Fibroblast of skin of abdomen (primary cell): ENCODE measurements around the gene CYP27A1.

ENCODE experiments used
- DNase-seq: peaks from one replicate; pipeline ENCODE4 v3.0.0-alpha.2; 2013

CYP27A1 gene

DNA sequence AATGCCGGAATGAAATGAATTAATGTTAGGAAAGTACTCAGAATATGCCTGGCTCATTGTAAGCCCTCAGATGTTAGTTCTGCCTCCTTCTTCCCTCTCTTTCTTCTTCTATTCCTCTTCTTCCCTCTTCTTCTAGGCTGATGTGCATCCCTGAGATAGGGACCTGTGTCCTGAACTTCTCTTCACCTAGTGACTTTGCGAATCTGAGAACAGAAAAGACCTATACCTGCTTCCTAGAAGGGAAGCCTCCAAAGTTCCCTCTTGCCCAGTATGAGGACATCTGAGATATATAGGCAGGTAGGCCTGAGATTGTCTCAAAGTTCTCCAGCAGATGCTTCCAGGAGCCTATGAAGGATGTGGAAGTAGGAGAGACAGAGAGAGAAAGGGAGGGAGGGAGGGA, 8.1 kb upstream of the CYP27A1 start:
- no peak for DNase-seq

- DNase-seq, result no peak
Observed at GRCh38 chr2:218776488-218776887, 5.5 kb upstream of the CYP27A1 start.

GRCh38 chr2:218777276-218777990, 4.5 kb upstream of the CYP27A1 start:
- no peak for DNase-seq

- DNase-seq, result no peak
Observed at GRCh38 chr2:218780046-218780445, 1.9 kb upstream of the CYP27A1 start.

GRCh38 chr2:218780851-218781690, 876 bp upstream of the CYP27A1 start:
- DNase-seq, result no peak

DNA sequence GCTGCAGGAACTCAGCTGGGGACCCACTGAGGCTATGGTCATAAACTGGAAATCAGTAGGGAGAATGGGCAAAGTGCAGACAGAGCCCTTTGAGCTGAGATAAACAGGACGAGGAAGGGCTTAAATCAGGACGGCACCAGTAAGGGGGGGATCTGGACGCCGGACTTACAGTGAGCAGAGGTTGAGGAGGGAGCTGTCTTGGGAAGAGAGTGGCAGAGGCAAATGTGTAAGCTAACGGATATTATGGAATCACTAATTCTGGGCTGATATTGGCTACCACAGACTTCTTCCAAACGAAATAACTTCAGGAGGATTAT, 539 bp downstream of the CYP27A1 start:
- DNase-seq, result no peak

DNA sequence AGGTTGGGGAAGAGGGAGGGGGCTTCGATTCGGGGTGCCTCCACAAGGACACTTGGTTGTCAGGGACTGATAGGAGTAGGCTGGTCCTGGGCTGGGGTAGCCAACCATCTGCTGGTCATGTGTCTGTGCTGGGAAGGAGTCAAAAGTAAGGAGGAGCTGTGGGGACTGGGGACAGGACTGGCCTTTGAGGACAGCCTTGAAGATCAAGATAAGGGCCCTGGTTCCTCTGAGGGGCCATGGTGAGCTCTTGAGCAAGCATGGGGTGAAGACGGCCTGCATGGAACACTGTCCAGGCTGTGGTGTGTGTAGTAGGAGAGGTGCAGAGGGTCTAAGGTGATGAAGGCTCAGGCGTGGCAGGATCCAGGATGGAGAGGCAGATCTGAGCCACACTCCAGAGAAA, 1.7 kb downstream of the CYP27A1 start:
- DNase-seq, result no peak

DNA sequence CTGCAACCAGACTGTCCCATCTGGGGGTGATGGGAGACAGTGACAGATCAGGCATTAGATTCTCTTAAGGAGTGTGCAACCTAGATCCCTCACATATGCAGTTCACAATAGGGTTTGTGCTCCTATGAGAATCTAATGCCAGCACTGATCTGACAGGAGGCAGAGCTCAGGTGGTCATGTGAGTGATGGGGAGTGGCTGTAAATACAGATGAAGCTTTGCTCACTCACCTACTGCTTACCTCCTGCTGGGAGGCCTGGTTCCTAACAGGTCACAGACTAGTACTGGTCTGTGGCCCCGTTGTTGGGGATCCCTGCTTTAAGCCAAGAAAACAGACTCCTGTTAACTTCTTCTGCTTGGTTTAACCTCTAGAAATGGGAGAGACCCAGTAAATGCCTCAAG, 3.2 kb downstream of the CYP27A1 start:
- DNase-seq, result no peak

DNA sequence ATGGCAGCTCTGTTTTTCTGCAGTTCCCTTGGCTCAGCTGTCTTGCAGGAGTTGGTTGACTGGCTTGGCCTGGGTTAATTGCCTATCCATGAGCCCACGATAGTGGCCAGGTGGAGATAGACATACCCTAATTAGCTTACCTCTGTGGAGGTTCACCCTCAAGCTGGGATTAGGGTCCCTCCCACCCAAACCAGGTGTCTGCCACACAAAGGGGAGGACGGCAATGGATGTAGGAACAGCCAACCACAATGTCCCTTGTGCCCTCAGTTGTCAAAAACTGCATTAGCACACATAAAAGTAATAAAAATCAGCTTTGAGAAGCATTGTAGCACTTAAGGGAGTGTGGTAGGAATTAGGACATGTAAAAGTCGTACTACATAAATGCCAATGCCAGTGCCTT, 4.2 kb downstream of the CYP27A1 start:
- DNase-seq, result no peak

DNA sequence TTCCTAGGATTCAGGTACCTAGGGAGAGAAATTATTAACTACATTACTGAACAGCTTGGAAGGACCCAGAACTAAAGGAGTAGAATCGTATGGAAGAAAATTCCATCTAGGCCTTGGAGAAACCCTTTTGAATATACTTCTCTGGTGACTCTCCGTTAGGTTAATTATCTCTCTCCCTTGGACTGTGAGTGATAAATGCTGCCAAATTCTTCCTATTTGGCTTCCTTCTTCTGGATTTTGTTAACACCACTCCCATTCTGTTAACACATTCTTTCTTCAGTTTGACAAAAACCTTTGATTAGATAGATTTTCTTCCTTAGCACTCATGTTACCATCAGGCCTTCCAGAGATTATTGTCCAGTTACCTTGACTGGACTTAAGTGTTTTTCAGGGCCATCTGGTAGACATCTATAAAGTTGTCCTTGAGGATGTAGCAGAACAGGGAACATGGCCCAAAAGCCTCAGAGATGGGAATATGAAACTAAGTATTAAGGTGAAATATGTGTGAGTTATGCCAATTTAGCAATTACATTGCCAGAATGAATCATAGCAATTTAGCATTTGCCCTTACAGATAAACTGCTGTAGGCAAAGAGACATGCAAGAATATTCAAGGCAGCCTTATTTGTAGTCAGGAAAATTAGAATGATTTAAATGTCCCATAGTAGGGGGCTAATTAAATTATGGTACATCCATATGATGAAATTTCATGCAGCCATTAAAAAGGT, 6.7 kb downstream of the CYP27A1 start:
- no peak for DNase-seq

- DNase-seq, result no peak
Observed at GRCh38 chr2:218792433-218792832, 10.5 kb downstream of the CYP27A1 start.

- no peak for DNase-seq
Observed at GRCh38 chr2:218796691-218797090, 14.7 kb downstream of the CYP27A1 start.

GRCh38 chr2:218798767-218799504, 17.0 kb downstream of the CYP27A1 start:
- DNase-seq, result no peak

GRCh38 chr2:218799990-218800389, 18.0 kb downstream of the CYP27A1 start:
- no peak for DNase-seq

- DNase-seq, result no peak
Observed at GRCh38 chr2:218802386-218802994, 20.5 kb downstream of the CYP27A1 start.

- DNase-seq, result no peak
Observed at GRCh38 chr2:218804817-218805216, 22.9 kb downstream of the CYP27A1 start.

DNA sequence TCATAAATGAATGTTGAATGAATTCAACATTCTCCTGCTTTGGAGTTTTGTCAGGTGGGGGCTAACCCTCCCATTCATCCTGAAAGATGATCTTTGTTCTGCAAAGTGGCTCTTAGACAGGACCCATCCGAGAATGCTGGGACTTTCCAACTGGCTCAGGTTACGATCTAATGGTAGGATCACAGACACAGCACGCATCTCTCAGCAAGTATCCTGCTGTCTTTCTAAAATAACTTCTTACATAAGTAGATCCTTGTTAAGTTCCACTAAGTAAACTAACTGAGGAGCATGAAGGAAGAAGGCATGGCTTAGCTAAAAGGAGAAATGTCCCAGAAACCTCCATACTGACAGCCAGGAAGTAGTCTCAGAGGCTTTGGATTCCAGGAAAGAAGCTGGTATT, 23.7 kb downstream of the CYP27A1 start:
- DNase-seq, result peak; percentile 62

DNA sequence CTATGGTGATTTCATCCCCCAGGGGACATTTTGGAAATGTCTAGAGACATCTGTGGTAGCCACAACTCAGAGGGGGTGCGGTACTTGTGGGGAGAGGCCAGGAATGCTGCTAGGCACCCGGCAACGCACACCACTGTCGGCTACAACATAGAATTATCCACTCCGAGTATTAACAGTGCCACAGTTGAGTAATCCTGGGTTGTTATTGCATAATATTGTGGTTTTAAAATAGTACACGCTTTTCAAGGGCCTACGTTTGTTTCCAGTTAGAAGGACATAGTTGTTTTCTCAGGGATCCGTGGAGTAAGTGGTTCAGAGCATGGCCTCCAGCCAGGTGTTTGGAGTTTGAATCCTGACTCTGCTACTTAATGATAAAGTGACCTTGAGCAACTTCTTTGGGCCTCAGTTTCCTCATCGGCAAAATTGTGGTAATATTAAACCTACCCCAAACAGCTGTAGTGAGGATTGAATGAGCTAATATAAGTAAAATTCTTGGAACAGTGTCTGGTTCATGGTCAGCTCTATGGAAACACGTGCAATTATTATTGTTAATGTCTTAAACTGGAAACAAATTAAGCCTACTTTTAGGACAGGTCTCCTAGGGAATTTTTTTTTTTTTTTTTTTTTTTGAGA, 24.5 kb downstream of the CYP27A1 start:
- peak; percentile 100 for DNase-seq

- DNase-seq, result no peak
Observed at GRCh38 chr2:218807626-218808025, 25.7 kb downstream of the CYP27A1 start.

GRCh38 chr2:218809515-218809914, 27.6 kb downstream of the CYP27A1 start:
- no peak for DNase-seq

DNA sequence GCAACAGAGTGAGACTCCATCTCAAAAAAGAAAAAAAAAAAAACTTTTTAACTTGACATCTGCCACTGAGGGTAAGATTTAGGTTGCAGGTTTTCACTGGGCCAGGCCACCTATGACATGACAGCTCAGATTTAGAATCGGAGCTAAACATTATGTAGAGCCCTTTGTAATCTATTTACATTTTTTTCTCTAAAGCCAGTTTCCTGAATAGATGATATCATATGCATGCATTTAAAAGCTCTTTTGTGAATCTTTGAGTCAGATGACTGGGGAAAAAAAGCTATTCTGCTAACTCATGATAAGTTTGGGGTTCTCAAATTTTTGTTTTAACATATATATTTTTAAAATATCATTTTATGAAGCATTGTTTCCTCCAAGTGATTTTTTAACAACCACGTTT, 28.3 kb downstream of the CYP27A1 start:
- DNase-seq, result no peak

DNA sequence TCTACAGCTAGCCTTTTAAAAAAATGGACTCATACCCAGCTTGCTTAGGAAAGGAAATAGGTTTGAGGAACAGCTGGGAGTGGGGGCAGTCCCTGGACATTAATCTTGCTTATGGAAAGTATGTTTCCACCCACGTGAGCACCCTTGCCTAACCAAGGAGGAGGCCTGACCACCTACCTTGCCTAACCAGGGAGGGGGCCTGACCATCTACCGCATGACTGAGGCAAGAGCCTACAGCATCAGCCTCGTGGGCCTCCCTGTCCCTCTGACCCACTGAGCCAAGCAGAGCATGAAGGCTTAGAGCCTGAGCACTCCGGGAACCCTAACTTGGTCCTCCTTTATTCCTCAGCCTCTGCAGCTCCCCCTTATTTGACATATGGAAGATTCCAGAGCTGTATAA, 29.4 kb downstream of the CYP27A1 start:
- peak; percentile 21 for DNase-seq
